ENCODE results near the gene TIGD6.

DNA sequence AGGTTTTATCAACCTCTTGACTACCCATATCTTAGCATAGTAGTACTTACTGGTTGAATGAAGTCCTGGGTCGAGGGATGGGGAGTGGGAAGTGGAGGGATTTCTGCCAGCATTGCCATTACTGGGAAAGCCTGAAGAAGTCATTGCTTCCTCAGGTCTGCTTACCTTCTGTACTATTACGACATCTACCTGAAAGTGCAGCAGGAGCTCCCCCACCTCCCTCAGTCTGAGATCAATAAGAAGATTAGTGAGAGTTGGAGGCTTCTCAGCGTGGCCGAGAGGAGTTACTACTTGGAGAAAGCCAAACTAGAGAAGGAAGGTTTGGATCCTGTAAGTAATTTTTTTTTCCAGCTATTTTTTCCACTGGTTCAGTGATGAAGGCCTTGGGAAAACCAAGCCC, 5.9 kb upstream of the TIGD6 start:
- TF ChIP-seq, protein P1, sequence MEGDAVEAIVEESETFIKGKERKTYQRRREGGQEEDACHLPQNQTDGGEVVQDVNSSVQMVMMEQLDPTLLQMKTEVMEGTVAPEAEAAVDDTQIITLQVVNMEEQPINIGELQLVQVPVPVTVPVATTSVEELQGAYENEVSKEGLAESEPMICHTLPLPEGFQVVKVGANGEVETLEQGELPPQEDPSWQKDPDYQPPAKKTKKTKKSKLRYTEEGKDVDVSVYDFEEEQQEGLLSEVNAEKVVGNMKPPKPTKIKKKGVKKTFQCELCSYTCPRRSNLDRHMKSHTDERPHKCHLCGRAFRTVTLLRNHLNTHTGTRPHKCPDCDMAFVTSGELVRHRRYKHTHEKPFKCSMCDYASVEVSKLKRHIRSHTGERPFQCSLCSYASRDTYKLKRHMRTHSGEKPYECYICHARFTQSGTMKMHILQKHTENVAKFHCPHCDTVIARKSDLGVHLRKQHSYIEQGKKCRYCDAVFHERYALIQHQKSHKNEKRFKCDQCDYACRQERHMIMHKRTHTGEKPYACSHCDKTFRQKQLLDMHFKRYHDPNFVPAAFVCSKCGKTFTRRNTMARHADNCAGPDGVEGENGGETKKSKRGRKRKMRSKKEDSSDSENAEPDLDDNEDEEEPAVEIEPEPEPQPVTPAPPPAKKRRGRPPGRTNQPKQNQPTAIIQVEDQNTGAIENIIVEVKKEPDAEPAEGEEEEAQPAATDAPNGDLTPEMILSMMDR (IDR thresholded peaks at IDR 0.05) = no peak
- TF ChIP-seq ZFX (IDR thresholded peaks at IDR 0.05; ENCODE audit: borderline replicate concordance) = no peak
